ENCODE measurements around the gene CLCNKA.
"Not testable (repeated sequence)": the region's sequence is repeated elsewhere in the genome, so short reads cannot be mapped to it uniquely, and the experiment has no call there.

GRCh38 chr1:16001274-16001673 is 20.6 kb upstream of the CLCNKA start:
- not testable (repeated sequence) for TF ChIP-seq SMC3 (IDR thresholded peaks at IDR 0.05; ENCODE audit: low read depth, low read length); SIN3A (IDR thresholded peaks at IDR 0.05; ENCODE audit: borderline replicate concordance, low read depth, low read length); RAD21 (IDR thresholded peaks at IDR 0.05; ENCODE audit: low read length); ELF1 (IDR thresholded peaks at IDR 0.05); REST (IDR thresholded peaks at IDR 0.05; ENCODE audit: low read depth, low read length)
